ENCODE data around the gene VCP.

Gene VCP

DNA sequence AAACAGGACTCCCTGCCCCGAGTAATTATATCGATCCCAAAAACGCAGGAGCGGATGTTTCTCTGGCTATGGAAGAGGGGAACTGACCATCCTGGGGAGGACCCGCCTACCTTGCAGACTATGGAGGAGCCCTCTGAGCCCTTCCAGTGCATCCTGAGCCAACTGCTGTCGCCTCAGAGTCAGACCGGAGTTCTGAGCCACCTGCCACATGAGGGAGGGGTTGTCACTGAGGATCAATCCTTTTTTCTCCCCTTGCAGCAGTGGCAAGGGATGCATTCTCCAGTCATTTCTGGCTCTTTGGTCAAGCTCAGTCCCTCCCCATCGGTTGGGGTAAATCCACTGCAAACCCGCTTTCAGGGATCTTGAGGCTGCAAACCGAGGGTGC is 6.6 kb upstream of the VCP start:
- TF ChIP-seq, protein P1, sequence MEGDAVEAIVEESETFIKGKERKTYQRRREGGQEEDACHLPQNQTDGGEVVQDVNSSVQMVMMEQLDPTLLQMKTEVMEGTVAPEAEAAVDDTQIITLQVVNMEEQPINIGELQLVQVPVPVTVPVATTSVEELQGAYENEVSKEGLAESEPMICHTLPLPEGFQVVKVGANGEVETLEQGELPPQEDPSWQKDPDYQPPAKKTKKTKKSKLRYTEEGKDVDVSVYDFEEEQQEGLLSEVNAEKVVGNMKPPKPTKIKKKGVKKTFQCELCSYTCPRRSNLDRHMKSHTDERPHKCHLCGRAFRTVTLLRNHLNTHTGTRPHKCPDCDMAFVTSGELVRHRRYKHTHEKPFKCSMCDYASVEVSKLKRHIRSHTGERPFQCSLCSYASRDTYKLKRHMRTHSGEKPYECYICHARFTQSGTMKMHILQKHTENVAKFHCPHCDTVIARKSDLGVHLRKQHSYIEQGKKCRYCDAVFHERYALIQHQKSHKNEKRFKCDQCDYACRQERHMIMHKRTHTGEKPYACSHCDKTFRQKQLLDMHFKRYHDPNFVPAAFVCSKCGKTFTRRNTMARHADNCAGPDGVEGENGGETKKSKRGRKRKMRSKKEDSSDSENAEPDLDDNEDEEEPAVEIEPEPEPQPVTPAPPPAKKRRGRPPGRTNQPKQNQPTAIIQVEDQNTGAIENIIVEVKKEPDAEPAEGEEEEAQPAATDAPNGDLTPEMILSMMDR (IDR thresholded peaks at IDR 0.05; ENCODE audit: low read depth, low read length) = no peak
- peak overlapping the region; percentile 79 for H3K4me3 ChIP-seq (ENCODE audit: low read depth, low read length)

DNA sequence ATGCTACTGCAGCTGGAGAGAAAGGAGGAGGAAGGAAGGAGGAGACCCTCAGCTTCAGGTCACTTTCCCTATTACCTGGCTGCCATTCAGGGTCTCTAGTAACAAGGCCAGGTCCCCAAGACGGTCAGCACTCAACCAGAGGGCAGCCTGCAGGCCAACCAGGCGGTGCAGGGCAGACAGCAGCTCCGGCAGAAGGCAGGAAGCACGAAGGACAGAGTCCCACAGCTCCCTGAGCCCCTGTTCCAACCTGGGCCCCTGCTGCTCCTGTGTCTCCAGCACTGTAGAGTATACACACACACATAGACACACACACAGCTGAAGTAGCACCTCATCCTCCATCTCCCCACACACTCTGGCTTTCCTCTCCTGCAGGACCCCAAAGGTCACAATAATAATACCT is 5.6 kb upstream of the VCP start:
- TF ChIP-seq, protein P1 (IDR thresholded peaks at IDR 0.05; ENCODE audit: low read depth, low read length) = no peak
- peak overlapping the region; percentile 79 for H3K4me3 ChIP-seq (ENCODE audit: low read depth, low read length)

DNA sequence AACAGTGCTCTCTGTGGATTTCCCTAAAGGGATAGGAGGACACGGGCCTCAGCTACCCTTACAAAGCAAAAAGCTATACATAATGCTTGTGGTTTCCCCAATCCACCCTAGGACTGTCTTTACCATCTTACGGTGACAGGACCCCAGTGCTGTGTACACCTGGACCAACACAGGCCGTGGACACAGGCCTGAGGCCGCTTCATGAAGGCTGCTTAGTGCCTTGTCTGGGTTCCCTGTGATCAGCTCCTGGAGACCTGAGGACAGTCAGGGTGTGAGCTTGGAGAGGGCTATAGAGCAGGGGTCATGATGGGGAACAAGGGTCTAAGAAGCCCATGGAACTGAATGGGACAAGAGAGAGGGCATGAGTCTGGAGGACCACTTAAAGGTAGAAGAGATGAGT is 4.4 kb upstream of the VCP start:
- TF ChIP-seq, protein P1 (IDR thresholded peaks at IDR 0.05; ENCODE audit: low read depth, low read length) = no peak
- H3K4me3 ChIP-seq (ENCODE audit: low read depth, low read length) = no peak overlapping the region

DNA sequence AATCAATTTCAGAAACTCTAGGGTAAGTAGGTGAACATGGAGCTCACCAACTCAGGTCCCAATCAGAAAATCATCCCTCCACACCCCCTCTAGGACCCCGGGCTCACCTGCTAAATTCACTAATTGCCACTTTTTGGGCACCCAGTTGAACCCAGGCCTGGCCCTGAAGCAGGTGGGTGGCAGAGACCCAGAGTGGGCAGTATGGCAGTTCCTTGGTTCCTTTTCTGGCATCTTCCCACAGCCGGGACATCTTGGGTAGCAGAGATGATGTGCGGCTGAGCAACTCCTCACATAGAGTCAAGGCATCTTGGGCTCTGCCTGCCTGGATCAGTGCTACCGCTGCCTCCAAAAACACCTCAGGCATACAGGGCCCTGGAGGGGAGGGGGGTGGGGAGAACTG is 2.9 kb upstream of the VCP start:
- TF ChIP-seq, protein P1 (IDR thresholded peaks at IDR 0.05; ENCODE audit: low read depth, low read length) = no peak
- H3K4me3 ChIP-seq (ENCODE audit: low read depth, low read length) = no peak overlapping the region

DNA sequence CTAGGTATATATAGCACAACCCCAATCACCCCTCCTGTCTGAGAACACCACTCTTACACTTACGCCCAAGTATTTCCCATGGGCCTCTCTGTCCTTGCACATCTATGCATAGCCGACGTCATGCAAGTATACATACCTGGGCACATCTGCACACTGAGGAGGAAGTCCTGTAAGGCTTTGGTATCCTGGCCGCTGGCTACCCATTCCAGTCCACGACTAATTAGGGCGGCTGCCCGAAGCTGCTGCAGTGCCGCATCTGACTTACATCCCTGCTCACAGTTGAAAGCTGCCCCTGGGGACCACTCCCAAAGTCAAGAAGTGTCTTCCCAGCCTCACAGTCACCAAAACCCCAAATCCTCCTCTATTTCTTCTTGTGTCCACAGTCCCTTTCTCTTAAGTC is 2.4 kb upstream of the VCP start:
- TF ChIP-seq, protein P1 (IDR thresholded peaks at IDR 0.05; ENCODE audit: low read depth, low read length) = no peak
- no peak overlapping the region for H3K4me3 ChIP-seq (ENCODE audit: low read depth, low read length)

DNA sequence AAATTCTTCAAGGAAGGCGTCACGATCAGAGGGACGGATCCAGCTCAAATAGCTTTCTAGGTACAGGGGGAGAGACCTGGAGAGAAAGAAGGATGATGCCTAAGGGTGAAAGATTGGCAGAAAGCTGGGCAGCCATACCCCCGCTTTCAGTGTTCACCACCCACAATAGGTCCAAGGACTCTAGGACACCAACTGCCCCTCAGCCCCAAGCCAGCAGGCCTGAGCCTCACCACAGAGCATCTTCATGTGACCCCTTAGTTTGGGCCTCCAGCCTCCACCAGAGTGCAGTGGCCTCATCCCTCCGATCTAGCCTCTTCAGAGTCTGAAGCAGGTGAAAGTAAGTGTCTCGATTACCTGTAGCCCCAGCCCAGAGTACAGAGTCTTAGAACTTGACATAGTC is 1.7 kb upstream of the VCP start:
- H3K4me3 ChIP-seq (ENCODE audit: low read depth, low read length) = no peak overlapping the region
- TF ChIP-seq, protein P1 (IDR thresholded peaks at IDR 0.05; ENCODE audit: low read depth, low read length) = no peak

DNA sequence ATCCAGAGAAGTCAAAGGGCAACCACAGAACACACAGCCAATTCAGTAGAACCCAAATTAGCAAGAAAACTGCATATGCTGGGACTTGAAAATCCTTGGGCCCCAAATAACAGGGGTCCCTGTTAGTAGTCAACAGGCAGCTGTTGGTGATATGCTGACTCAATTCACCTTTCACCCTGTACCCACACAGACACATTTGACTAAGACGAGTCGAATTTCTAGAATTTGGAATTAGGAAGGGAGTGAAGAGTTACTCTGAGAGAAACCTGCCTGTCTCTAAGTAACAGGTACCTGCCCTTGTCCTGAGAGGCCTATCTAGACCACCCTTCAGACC is 821 bp upstream of the VCP start:
- TF ChIP-seq, protein P1 (IDR thresholded peaks at IDR 0.05; ENCODE audit: low read depth, low read length) = no peak
- H3K4me3 ChIP-seq (ENCODE audit: low read depth, low read length) = no peak overlapping the region

All from WI38 (cell line).